Upper lobe of left lung (tissue), 4 donors: ENCODE results near the gene MICAL2.

ENCODE experiments used
- EP300 ChIP-seq, 4 donors: sonication (generic); formaldehyde crosslinking; IDR thresholded peaks; one replicate each; pipeline ENCODE4 v1.5.1; 2017; ENCODE audit warnings: antibody characterized with exemption in 4 of 4, control low read depth in 2 of 4
- POLR2A ChIP-seq, 4 donors: fragments of 450-650 bp; IDR thresholded peaks; one replicate each; pipeline ENCODE4 v1.5.1; 2016 to 2017; ENCODE audit warnings: antibody characterized with exemption in 4 of 4, mild to moderate bottlenecking in 2 of 4
- POLR2AphosphoS5 ChIP-seq, 2 donors: sonication (generic); formaldehyde crosslinking; IDR thresholded peaks; one replicate each; pipeline ENCODE4 v1.5.1; 2017; ENCODE audit warnings: antibody characterized with exemption in 2 of 2
- TF ChIP-seq, protein P1 (sequence below), 6 experiments: fragments of 450-650 bp in 4 of 6; fragments of 200-600 bp in 2 of 6; sonication (generic) in 2 of 6; IDR thresholded peaks; one replicate each; pipeline ENCODE4 v1.5.1; 2016 to 2019; ENCODE audit warnings: antibody characterized with exemption in 6 of 6

GRCh38 chr11:12142909-12143308 is 32.5 kb downstream of the MICAL2 start:
- TF ChIP-seq, protein P1, sequence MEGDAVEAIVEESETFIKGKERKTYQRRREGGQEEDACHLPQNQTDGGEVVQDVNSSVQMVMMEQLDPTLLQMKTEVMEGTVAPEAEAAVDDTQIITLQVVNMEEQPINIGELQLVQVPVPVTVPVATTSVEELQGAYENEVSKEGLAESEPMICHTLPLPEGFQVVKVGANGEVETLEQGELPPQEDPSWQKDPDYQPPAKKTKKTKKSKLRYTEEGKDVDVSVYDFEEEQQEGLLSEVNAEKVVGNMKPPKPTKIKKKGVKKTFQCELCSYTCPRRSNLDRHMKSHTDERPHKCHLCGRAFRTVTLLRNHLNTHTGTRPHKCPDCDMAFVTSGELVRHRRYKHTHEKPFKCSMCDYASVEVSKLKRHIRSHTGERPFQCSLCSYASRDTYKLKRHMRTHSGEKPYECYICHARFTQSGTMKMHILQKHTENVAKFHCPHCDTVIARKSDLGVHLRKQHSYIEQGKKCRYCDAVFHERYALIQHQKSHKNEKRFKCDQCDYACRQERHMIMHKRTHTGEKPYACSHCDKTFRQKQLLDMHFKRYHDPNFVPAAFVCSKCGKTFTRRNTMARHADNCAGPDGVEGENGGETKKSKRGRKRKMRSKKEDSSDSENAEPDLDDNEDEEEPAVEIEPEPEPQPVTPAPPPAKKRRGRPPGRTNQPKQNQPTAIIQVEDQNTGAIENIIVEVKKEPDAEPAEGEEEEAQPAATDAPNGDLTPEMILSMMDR (IDR thresholded peaks at IDR 0.05) = no peak
- no peak for TF ChIP-seq POLR2A (IDR thresholded peaks at IDR 0.05)
- TF ChIP-seq POLR2AphosphoS5 (IDR thresholded peaks at IDR 0.05) = no peak
- TF ChIP-seq EP300 (IDR thresholded peaks at IDR 0.05) = no peak
